ENCODE measurements around the gene GRM5.

The GRM5 gene

GRCh38 chr11:88827018-88827676, 238.6 kb downstream of the GRM5 start:
- DNase-seq = no peak

DNA sequence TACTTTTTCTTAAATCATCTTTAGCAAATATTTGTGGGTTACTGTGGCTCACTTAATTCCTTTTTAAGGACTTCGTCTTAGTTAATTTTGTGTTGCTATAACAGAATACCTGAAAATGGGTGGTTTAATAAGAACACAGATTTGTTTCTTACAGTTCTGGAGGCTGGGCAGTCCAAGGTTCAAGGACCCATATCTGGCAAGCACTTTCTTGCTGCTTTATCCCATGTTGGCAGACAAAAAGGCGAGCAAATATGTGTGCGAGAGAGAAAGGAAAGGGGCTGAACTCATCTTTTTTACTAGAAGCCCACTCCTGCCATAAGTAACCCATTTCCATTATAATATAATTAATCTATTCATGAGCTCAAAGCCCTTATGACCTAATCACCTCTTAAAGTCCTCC, 246.2 kb downstream of the GRM5 start:
- DNase-seq = no peak

- no peak for DNase-seq
These were observed 246.8 kb downstream of the GRM5 start for GRCh38 chr11:88818978-88819377.

- DNase-seq = no peak
These were observed 250.3 kb downstream of the GRM5 start for GRCh38 chr11:88815505-88815904.

DNA sequence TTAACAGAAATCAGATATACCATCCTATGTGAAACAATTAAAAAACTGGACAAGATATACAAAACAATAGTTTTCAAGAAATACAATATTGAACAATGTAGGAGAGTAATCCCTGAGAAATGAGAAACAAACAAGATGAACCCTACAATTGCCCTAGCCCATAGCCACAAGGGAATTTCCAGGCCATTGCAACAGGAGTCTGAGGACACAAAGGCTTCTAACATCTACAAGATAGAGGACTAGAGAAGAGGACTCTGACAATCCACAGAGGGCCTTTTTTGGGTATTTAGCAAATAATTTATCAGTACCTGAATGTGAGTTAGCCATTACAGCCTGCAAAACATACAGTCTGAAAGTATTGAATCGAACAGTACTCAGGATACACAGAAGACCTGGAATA, 251.7 kb downstream of the GRM5 start:
- no peak for DNase-seq

DNA sequence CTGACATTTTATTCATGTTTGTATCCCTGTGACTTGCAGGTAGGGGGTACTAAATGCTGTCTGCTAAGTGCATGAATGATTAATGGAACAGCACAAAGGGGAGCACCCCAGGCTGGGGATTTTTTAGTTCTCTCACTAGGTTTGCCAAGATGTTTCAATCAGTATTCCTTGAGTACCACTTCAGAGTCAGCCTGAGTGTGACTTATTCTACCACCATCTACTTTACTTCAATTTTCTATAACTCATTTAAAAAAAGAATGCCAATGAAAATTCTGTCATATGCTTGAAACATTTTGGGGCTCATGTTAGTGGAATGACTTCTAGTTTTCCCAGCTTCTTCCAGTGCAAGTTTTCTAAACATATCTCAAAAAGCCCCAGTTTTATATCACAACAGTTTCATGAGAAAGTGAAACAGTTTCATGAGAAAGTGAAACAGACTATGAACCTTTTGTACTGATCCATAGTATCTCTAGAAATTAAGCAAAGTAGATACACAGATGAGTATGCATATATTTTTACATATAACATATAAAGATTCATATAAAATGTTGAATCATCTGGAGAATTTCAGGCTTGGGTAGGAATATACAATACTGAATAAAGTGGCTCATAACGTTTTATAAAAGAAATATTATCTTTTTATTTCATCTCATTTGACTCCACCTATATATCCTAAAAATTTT, 252.4 kb downstream of the GRM5 start:
- no peak for DNase-seq

DNA sequence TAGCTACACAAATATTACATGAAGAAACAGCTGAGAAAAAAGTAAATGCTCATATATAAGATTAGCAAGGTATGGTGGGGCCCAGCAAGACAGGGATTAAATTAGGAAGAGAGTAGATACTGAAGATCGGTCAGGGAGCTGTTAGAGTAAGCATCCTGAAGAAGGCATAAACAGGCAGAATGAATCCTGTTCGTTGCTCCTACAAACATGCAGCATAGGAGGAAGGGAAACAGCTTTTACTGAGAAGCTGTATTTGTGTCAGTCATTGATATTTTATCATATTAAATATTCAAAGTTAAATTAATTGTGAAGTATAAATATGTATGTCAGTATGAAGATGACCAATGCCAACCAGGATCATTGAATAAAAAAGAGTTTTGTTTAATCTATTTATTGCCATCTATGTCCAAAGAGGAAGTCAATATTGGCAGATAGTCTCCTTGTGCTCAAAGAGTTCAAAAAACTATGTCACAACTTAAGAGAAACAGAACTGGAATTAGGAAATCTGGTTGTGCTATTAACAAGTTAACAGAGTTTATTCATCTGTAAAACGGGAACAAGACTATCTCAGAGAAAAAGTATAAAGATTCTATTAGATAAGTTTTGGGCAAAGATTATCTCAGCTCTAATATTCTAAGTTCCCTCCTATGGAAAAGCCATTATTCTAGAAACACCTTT, 255.2 kb downstream of the GRM5 start:
- no peak for DNase-seq

GRCh38 chr11:88809126-88809525, 256.7 kb downstream of the GRM5 start:
- no peak for DNase-seq

- DNase-seq = no peak
These were observed 258.4 kb downstream of the GRM5 start for GRCh38 chr11:88807349-88807748.

GRCh38 chr11:88806410-88806809, 259.4 kb downstream of the GRM5 start:
- DNase-seq = no peak

DNA sequence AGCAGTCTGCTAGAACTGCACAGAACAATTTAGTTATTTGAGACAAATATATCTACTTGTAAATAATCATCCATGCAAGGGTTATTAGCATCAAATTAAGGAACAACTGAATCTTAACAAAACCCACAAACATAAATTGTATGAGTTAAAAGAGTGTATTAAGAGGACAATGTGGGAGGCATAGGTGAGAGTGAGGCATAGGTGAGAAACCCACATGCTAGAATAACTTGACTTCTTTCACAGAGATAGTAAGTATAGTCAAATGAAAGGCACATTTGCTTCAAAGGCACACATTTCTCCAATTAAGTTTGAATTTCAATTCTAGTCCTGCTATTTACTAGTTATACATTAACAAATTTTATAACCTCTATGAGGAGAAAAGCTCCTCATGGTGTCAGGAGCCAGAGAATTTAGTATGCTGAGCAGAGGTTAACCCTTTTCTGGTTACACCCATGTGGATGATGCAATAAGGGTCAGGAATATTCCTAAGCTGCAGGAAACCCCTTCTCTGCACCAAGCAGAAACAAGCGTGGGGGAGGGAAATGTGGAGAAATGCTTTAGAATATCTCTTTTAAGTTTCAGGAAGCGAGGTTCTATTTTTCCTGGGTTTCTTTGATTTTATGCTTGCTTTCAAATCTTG, 264.2 kb downstream of the GRM5 start:
- DNase-seq = no peak

- DNase-seq = no peak
These were observed 265.8 kb downstream of the GRM5 start for GRCh38 chr11:88799771-88800500.

GRCh38 chr11:88790182-88790581, 275.6 kb downstream of the GRM5 start:
- no peak for DNase-seq

GRCh38 chr11:88779577-88779976, 286.2 kb downstream of the GRM5 start:
- DNase-seq = no peak

GRCh38 chr11:88770475-88771079, 295.2 kb downstream of the GRM5 start:
- no peak for DNase-seq

DNA sequence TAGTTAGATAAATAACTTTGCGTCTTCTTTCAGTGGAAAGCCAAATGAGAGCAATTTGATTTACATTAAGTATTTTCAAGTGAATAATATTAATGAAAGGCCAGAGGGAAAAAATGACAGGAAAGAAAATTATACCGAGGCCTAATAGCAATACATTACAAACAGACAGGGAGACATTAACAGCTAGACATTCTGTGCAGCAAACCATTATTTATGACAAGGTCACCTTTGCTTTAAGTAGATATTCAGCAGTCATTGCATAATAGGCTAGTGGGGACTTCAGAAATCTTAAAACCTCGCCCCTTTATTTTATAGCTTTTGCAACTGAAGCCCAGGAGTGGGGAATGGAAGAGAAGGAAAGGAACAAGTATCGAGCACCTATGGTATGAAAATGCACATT, 321.6 kb downstream of the GRM5 start:
- no peak for DNase-seq

GRCh38 chr11:88739524-88739923, 326.3 kb downstream of the GRM5 start:
- no peak for DNase-seq

GRCh38 chr11:88709567-88709966, 356.2 kb downstream of the GRM5 start:
- DNase-seq = no peak

DNA sequence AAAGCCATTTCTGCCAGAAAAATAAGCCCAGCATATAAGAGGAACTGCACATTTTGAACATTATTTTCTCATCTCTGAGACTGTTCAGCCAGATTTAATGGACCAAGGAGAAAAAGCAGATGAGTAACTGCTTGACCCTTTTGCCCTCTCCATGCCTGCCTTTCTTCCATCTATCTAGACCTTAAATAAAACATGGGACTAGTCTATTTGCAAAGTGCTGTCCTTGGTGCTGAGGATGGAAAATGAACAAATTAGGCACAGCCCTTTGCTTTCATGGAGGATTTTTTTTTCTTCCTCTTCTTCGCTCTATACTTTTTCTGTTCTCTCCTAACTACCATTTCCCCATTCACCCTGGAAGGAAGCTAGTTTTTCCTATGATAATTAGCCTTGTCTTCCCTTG, 361.3 kb downstream of the GRM5 start:
- no peak for DNase-seq

DNA sequence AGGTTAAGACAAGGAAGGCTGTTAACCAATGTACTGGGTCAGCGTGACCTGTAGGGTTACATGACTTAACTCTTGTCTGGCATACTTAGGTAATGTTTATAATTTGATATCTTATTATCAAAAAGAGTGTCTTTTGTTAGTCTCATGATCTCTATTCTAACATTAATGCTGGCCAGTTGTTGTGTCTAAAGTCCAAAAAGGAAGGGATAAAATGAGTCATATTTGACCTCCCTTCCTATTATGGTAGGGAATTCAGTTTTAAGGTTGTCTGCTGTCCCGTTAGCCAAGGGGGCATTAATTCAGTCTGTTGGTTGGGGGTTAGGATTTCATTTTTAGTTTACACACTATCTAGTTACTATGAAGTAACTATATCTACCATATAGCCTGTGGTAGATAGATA, 364.0 kb downstream of the GRM5 start:
- no peak for DNase-seq

DNA sequence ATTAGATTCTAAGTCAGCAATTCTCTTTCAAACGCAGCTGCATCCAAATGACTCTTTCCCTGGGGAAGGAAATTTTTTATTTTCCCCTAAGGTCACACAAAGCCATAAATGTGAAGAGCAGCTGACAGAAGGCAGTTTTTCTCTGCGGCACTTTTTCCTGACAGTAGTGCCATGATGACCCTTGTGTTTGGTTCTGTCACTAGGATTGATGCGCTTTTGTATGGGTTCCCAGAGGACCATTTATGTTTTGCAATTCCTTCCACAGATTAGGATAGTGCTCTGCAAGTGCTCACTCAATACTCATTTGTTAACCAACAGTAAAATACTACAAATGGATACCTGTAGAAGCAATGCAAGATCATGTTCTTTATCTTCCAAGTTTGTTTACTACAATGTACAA, 368.6 kb downstream of the GRM5 start:
- no peak for DNase-seq

GRCh38 chr11:88695689-88696414, 369.9 kb downstream of the GRM5 start:
- DNase-seq = no peak
